Gastrocnemius medialis (tissue), 4 donors: ENCODE measurements around the gene SSTR5.

Source experiments
- POLR2A ChIP-seq, 2 donors: fragments of 450-650 bp; IDR thresholded peaks; one replicate each; pipeline ENCODE4 v1.6.1; 2017; ENCODE audit warnings: antibody characterized with exemption in 2 of 2, mild to moderate bottlenecking in 2 of 2, moderate library complexity in 2 of 2
- TF ChIP-seq, protein P1 (sequence below), 5 experiments: fragments of 450-650 bp in 3 of 5; fragments of 200-600 bp in 2 of 5; sonication (generic) in 2 of 5; IDR thresholded peaks in 4 of 5; conservative IDR thresholded peaks in 1 of 5; 1 replicate in 4 of 5; 2 replicates in 1 of 5; pipeline ENCODE4 v1.5.1; 2016 to 2019; ENCODE audit warnings: antibody characterized with exemption in 5 of 5, mild to moderate bottlenecking in 3 of 5, moderate library complexity in 3 of 5

DNA sequence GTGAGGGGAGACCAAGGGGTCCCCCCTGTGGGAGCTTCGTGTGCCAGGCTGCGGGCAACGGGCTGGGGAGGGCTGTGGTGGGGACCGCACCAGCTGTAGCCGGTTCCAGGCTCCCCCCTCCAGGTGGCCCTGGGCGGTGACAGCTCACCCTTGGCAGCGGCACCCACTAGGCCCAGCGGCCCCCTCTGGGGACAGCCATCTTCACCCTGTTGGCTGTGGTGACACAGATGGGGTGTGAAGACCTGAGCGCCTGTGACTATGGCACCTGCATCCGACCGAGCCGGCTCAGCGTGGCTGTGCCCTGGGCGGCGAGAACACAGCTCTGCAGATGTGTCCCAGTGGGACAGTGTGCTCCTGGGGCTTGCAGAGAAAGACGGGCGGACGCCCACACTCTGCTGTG lies 24.6 kb downstream of the SSTR5 start:
- TF ChIP-seq, protein P1, sequence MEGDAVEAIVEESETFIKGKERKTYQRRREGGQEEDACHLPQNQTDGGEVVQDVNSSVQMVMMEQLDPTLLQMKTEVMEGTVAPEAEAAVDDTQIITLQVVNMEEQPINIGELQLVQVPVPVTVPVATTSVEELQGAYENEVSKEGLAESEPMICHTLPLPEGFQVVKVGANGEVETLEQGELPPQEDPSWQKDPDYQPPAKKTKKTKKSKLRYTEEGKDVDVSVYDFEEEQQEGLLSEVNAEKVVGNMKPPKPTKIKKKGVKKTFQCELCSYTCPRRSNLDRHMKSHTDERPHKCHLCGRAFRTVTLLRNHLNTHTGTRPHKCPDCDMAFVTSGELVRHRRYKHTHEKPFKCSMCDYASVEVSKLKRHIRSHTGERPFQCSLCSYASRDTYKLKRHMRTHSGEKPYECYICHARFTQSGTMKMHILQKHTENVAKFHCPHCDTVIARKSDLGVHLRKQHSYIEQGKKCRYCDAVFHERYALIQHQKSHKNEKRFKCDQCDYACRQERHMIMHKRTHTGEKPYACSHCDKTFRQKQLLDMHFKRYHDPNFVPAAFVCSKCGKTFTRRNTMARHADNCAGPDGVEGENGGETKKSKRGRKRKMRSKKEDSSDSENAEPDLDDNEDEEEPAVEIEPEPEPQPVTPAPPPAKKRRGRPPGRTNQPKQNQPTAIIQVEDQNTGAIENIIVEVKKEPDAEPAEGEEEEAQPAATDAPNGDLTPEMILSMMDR (IDR thresholded peaks at IDR 0.05 in 4 of 5, conservative IDR thresholded peaks at IDR 0.05 in 1 of 5): no peak
- no peak for TF ChIP-seq POLR2A (IDR thresholded peaks at IDR 0.05)
